K562 (cell line): ENCODE measurements around the gene LRP1. TPM values are rescaled to one million over a fixed set of nuclear protein-coding genes. Genes with fewer than 3 reads are reported as not detected.

Source experiments
- CREB3 ChIP-seq: fragments of 450-650 bp; conservative IDR thresholded peaks from 2 replicates; pipeline ENCODE4 v1.6.1; 2016; ENCODE audit warnings: missing genetic modification characterization, low read depth, mild to moderate bottlenecking, missing compliant biosample characterization, moderate library complexity
- EZH2 ChIP-seq: IDR thresholded peaks from 2 replicates; pipeline ENCODE4 v1.6.1; 2012; ENCODE audit warnings: low read depth, mild to moderate bottlenecking, inconsistent platforms, low read length, borderline replicate concordance
- HNRNPK ChIP-seq: fragments of 200-400 bp; formaldehyde crosslinking; IDR thresholded peaks from one replicate; pipeline ENCODE4 v1.6.1; 2018; ENCODE audit warnings: mild to moderate bottlenecking, low read depth, low read length; ENCODE audit not compliant: poor library complexity, severe bottlenecking
- KLF13 ChIP-seq: fragments of 450-650 bp; IDR thresholded peaks from 2 replicates; pipeline ENCODE4 v1.6.1; 2016; ENCODE audit warnings: missing genetic modification characterization, low read depth, mild to moderate bottlenecking, missing compliant biosample characterization, moderate library complexity, borderline replicate concordance
- MAFG ChIP-seq: fragments of 450-650 bp; conservative IDR thresholded peaks from 2 replicates; pipeline ENCODE4 v1.6.1; 2016; ENCODE audit warnings: missing genetic modification characterization, missing compliant biosample characterization
- MXD1 ChIP-seq: fragments of 250-450 bp; sonication (Bioruptor Pico); IDR thresholded peaks from 2 replicates; pipeline ENCODE4 v1.8.0; 2021; ENCODE audit warnings: borderline replicate concordance, mild to moderate bottlenecking, moderate library complexity; ENCODE audit not compliant: poor library complexity, severe bottlenecking
- MYC ChIP-seq, 2 experiments: fragments of 250-450 bp in 1 of 2; sonication (Bioruptor Pico) in 1 of 2; IDR thresholded peaks; 2 replicates each; pipeline versions ENCODE4 v1.5.1 to v1.6.1; 2012 to 2021; ENCODE audit warnings: low read depth in 2 of 2, borderline replicate concordance in 1 of 2, improper control_type of control experiment in 1 of 2, low read length in 1 of 2, mild to moderate bottlenecking in 1 of 2, moderate library complexity in 1 of 2
- NFE2L1 ChIP-seq: fragments of 450-650 bp; IDR thresholded peaks from 2 replicates; pipeline ENCODE4 v1.6.1; 2016; ENCODE audit warnings: missing genetic modification characterization, low read depth, mild to moderate bottlenecking, missing compliant biosample characterization, moderate library complexity, borderline replicate concordance
- POLR2AphosphoS5 ChIP-seq: IDR thresholded peaks from 2 replicates; pipeline ENCODE4 v1.6.1; 2011; ENCODE audit warnings: mild to moderate bottlenecking, low read depth, low read length, moderate library complexity; ENCODE audit not compliant: control insufficient read depth, insufficient read depth
- RAD21 ChIP-seq, 2 experiments: fragments of 250-450 bp in 1 of 2; fragments of 450-650 bp in 1 of 2; sonication (Bioruptor Pico) in 1 of 2; formaldehyde crosslinking in 1 of 2; IDR thresholded peaks in 1 of 2; conservative IDR thresholded peaks in 1 of 2; 2 replicates each; pipeline versions ENCODE4 v1.4.0 to v1.8.0; 2020 to 2022; ENCODE audit warnings: mild to moderate bottlenecking in 2 of 2, moderate library complexity in 1 of 2
- RBM15 ChIP-seq: fragments of 200-400 bp; formaldehyde crosslinking; IDR thresholded peaks from 2 replicates; pipeline ENCODE4 v1.6.1; 2018; ENCODE audit warnings: mild to moderate bottlenecking, low read length, moderate library complexity; ENCODE audit not compliant: insufficient read depth
- SIX5 ChIP-seq, 2 experiments: IDR thresholded peaks; 2 replicates each; pipeline ENCODE4 v1.6.1; 2011; ENCODE audit warnings: low read length in 2 of 2, borderline replicate concordance in 1 of 2, low read depth in 1 of 2, mild to moderate bottlenecking in 1 of 2, moderate library complexity in 1 of 2; ENCODE audit not compliant: insufficient read depth in 1 of 2
- ZEB2 ChIP-seq: fragments of 450-650 bp; IDR thresholded peaks from 2 replicates; pipeline ENCODE4 v1.6.1; 2016
- ZNF174 ChIP-seq: fragments of 250-450 bp; sonication (Bioruptor Pico); IDR thresholded peaks from 2 replicates; pipeline ENCODE4 v1.4.0; 2020; ENCODE audit warnings: mild to moderate bottlenecking
- ZNF830 ChIP-seq: fragments of 250-450 bp; sonication (Bioruptor Pico); IDR thresholded peaks from 2 replicates; pipeline ENCODE4 v1.5.0; 2021; ENCODE audit warnings: mild to moderate bottlenecking
- polyA plus RNA-seq, 8 experiments: library from polyadenylated mRNA; depleted of rRNA in 4 of 8; stranded (reverse) in 5 of 8; unstranded in 3 of 8; fragments of >200 nt; fragmentation: Nextera tagmentation in 2 of 8; fragmentation: Illumina TruSeq in 1 of 8; extraction: Ambion mirVana in 2 of 8; extraction: Trizol in 1 of 8; gene quantifications; 2 replicates each; pipeline versions ENCODE4 v1.2.1 to v1.2.3, GENCODE V29; 2011 to 2014; ENCODE audit warnings: inconsistent platforms in 1 of 8, missing spikeins in 1 of 8
- total RNA-seq, 7 experiments: library from RNA; depleted of rRNA in 6 of 7; stranded (reverse); fragments of >200 nt in 6 of 7; fragmentation: Illumina TruSeq in 2 of 7; extraction: Trizol in 2 of 7; gene quantifications; 2 replicates each; pipeline versions ENCODE4 v1.2.1 to v1.2.3, GENCODE V29; 2011 to 2021; ENCODE audit warnings: low replicate concordance in 1 of 7
- TF ChIP-seq, protein P1 (sequence below): fragments of 250-450 bp; sonication (Bioruptor Pico); IDR thresholded peaks from 2 replicates; pipeline ENCODE4 v1.4.0; 2020; ENCODE audit warnings: mild to moderate bottlenecking, moderate library complexity
- TF ChIP-seq, protein P2 (sequence below): fragments of 450-650 bp; IDR thresholded peaks from 2 replicates; pipeline ENCODE4 v1.6.1; 2018; ENCODE audit warnings: mild to moderate bottlenecking, low read depth; ENCODE audit not compliant: partially characterized antibody

LRP1 gene
- total and polyA plus RNA-seq, 9 of the 15 experiments (the other 6 are each of a cell fraction or from before 2014, with no cell fraction given), result 0.04 to 0.64 (median 0.19) TPM; not detected in 2

DNA sequence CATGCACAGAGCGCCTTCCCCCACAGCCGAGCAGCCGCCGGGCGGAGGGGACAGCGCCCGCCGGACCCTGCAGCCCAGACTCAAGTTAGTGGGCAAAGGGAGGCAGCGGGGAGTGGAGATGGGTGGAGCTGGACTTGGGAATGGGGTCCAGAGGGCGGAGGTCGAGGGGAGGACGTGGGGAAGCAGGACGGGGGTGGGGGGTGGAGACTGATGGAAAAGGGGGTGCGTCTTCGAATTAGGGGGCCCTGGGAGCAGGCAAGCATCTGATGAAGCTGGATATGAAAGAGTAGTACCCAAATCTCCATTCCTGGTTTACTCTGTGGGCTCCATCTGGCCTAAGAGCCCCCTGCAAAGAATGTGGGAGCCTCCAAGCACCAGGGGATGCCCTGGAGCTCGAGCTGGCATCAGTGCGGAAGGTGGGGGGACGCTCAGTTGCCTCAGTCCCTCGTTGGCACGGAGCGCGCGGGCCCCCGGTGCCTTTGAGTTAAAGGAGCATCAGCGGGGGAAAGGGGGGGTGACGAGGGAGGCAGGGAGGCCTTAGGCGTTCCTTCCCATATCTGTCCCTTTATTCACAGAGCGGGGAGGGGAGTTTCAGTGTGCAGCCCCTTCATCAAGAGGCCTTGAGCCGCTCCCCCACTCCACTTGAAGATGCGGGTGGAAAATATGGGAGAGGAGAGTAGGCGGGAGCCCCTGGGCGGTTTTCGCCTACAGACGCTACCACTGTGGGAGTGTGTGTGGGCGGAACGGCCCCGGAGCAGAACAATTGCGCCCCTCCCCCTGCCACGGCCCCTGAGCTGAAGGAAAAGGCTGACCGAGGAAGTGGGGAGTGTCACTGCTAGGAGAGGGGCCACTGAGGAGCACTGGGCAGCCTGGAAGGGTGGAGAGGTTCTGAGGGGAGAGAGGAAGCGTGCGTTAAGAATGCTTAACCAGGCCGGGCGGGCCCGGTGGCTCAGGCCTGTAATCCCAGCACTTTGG is 38.7 kb upstream of the LRP1 start (continued):
- TF ChIP-seq, protein P1, sequence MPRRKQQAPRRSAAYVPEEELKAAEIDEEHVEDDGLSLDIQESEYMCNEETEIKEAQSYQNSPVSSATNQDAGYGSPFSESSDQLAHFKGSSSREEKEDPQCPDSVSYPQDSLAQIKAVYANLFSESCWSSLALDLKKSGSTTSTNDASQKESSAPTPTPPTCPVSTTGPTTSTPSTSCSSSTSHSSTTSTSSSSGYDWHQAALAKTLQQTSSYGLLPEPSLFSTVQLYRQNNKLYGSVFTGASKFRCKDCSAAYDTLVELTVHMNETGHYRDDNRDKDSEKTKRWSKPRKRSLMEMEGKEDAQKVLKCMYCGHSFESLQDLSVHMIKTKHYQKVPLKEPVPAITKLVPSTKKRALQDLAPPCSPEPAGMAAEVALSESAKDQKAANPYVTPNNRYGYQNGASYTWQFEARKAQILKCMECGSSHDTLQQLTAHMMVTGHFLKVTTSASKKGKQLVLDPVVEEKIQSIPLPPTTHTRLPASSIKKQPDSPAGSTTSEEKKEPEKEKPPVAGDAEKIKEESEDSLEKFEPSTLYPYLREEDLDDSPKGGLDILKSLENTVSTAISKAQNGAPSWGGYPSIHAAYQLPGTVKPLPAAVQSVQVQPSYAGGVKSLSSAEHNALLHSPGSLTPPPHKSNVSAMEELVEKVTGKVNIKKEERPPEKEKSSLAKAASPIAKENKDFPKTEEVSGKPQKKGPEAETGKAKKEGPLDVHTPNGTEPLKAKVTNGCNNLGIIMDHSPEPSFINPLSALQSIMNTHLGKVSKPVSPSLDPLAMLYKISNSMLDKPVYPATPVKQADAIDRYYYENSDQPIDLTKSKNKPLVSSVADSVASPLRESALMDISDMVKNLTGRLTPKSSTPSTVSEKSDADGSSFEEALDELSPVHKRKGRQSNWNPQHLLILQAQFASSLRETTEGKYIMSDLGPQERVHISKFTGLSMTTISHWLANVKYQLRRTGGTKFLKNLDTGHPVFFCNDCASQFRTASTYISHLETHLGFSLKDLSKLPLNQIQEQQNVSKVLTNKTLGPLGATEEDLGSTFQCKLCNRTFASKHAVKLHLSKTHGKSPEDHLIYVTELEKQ (CRISPR knock-in tag), result no peak
- TF ChIP-seq ZEB2 (no peak), MAFG (tag) (no peak), HNRNPK (no peak), EZH2 (no peak), NFE2L1 (tag) (no peak), KLF13 (tag) (0 out of 2 replicates have a peak, but pooled peaks have one; percentile 22), POLR2AphosphoS5 (peak; percentile 63; the same call in 1 of the 2 replicates), ZNF174 (CRISPR knock-in tag) (no peak), ZNF830 (CRISPR knock-in tag) (no peak), MXD1 (CRISPR knock-in tag) (no peak), SIX5 (IDR thresholded peaks at IDR 0.05; ENCODE audit: borderline replicate concordance in 1 of 2, insufficient read depth in 1 of 2, low read depth in 1 of 2, low read length in 2 of 2) (no peak), RAD21 (CRISPR knock-in tag; conservative IDR thresholded peaks at IDR 0.05 in 1 of 2, IDR thresholded peaks at IDR 0.05 in 1 of 2) (0 out of 4 replicates have a peak, but pooled peaks of 1 of the 2 experiments have one; percentile 7), RBM15 (no peak), MYC (IDR thresholded peaks at IDR 0.05; ENCODE audit: low read depth, low read length) (no peak), MYC (CRISPR knock-in tag; IDR thresholded peaks at IDR 0.05; ENCODE audit: borderline replicate concordance, low read depth) (no peak; the same call in 1 of the 2 replicates), CREB3 (tag) (no peak)
- TF ChIP-seq, protein P2, sequence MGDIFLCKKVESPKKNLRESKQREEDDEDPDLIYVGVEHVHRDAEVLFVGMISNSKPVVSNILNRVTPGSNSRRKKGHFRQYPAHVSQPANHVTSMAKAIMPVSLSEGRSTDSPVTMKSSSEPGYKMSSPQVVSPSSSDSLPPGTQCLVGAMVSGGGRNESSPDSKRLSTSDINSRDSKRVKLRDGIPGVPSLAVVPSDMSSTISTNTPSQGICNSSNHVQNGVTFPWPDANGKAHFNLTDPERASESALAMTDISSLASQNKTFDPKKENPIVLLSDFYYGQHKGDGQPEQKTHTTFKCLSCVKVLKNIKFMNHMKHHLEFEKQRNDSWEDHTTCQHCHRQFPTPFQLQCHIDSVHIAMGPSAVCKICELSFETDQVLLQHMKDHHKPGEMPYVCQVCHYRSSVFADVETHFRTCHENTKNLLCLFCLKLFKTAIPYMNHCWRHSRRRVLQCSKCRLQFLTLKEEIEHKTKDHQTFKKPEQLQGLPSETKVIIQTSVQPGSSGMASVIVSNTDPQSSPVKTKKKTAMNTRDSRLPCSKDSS, result no peak
